HepG2 (cell line): ENCODE measurements around the gene CHST3. TPM values are rescaled to one million over a fixed set of nuclear protein-coding genes. Genes with fewer than 3 reads are reported as not detected.
A peak's percentile ranks its signal among the peaks of the same experiment; 100 is the strongest.

ENCODE experiments used
- CHCHD3 ChIP-seq: sonication (generic); formaldehyde crosslinking; IDR thresholded peaks from 2 replicates; pipeline ENCODE4 v1.8.0; 2022; ENCODE audit warnings: mild to moderate bottlenecking, missing genetic modification reagents, moderate library complexity
- DZIP1 ChIP-seq: sonication (generic); formaldehyde crosslinking; IDR thresholded peaks from 2 replicates; pipeline ENCODE4 v1.5.0; 2020; ENCODE audit warnings: mild to moderate bottlenecking, missing genetic modification reagents
- GMEB2 ChIP-seq: IDR thresholded peaks from 2 replicates; pipeline ENCODE4 v1.6.1; 2016; ENCODE audit warnings: missing biosample characterization, missing genetic modification reagents, low read depth
- KIAA2018 ChIP-seq: sonication (generic); formaldehyde crosslinking; IDR thresholded peaks from 2 replicates; pipeline ENCODE4 v1.5.0; 2020; ENCODE audit warnings: mild to moderate bottlenecking, missing genetic modification reagents, borderline replicate concordance
- MBD4 ChIP-seq: IDR thresholded peaks from 2 replicates; pipeline ENCODE4 v1.6.1; 2012; ENCODE audit warnings: low read length, inconsistent platforms, borderline replicate concordance
- MTA1 ChIP-seq: sonication (generic); formaldehyde crosslinking; IDR thresholded peaks from 2 replicates; pipeline ENCODE4 v1.4.0; 2020; ENCODE audit warnings: missing genetic modification reagents, mild to moderate bottlenecking, borderline replicate concordance
- NR3C1 ChIP-seq: sonication (generic); formaldehyde crosslinking; IDR thresholded peaks from 2 replicates; pipeline ENCODE4 v1.4.0; 2020; ENCODE audit warnings: missing genetic modification reagents
- PPARG ChIP-seq: conservative IDR thresholded peaks from 2 replicates; pipeline ENCODE4 v1.6.1; 2016; ENCODE audit warnings: missing biosample characterization, missing genetic modification reagents
- RARG ChIP-seq: sonication (generic); formaldehyde crosslinking; IDR thresholded peaks from 2 replicates; pipeline ENCODE4 v1.4.0; 2020; ENCODE audit warnings: low read depth, mild to moderate bottlenecking, missing genetic modification reagents
- TARDBP ChIP-seq: sonication (generic); formaldehyde crosslinking; IDR thresholded peaks from 2 replicates; pipeline ENCODE4 v1.8.0; 2022; ENCODE audit warnings: mild to moderate bottlenecking, missing genetic modification reagents
- TEF ChIP-seq: sonication (generic); formaldehyde crosslinking; IDR thresholded peaks from 2 replicates; pipeline ENCODE4 v1.5.0; 2020; ENCODE audit warnings: missing genetic modification reagents
- ZNF30 ChIP-seq: sonication (generic); formaldehyde crosslinking; IDR thresholded peaks from 2 replicates; pipeline ENCODE4 v1.5.0; 2020; ENCODE audit warnings: mild to moderate bottlenecking, missing genetic modification reagents
- ZNF549 ChIP-seq: sonication (generic); formaldehyde crosslinking; IDR thresholded peaks from 2 replicates; pipeline ENCODE4 v1.5.0; 2020; ENCODE audit warnings: missing genetic modification reagents
- ZNF766 ChIP-seq: sonication (generic); formaldehyde crosslinking; IDR thresholded peaks from 2 replicates; pipeline ENCODE4 v1.5.0; 2020; ENCODE audit warnings: missing genetic modification reagents, borderline replicate concordance
- ZNF83 ChIP-seq: sonication (generic); formaldehyde crosslinking; IDR thresholded peaks from 2 replicates; pipeline ENCODE4 v1.4.0; 2020; ENCODE audit warnings: missing genetic modification reagents, mild to moderate bottlenecking, borderline replicate concordance
- polyA plus RNA-seq, 8 experiments: library from polyadenylated mRNA; depleted of rRNA in 3 of 8; stranded (reverse) in 7 of 8; unstranded in 1 of 8; fragments of >200 nt; fragmentation: Illumina TruSeq in 4 of 8; extraction: Trizol in 4 of 8; gene quantifications; 2 replicates each; pipeline versions ENCODE4 v1.2.1 to v1.2.3, GENCODE V29; 2011 to 2016; ENCODE audit warnings: low read depth in 4 of 8, missing spikeins in 1 of 8, mixed read lengths in 1 of 8; ENCODE audit not compliant: insufficient read depth in 1 of 8
- total RNA-seq, 5 experiments: library from RNA; depleted of rRNA; stranded (reverse); fragments of >200 nt; fragmentation: Illumina TruSeq; extraction: Trizol; gene quantifications; 2 replicates each; pipeline ENCODE4 v1.2.3, GENCODE V29; 2016; ENCODE audit warnings: low read depth in 1 of 5
- TF ChIP-seq, protein P1 (sequence below): sonication (generic); formaldehyde crosslinking; IDR thresholded peaks from 2 replicates; pipeline ENCODE4 v1.4.0; 2020; ENCODE audit warnings: missing genetic modification reagents

The CHST3 gene
- total and polyA plus RNA-seq, 2 of the 13 experiments (the other 11 are each of a cell fraction or from before 2014, with no cell fraction given): 7.2 to 18.7 TPM

DNA sequence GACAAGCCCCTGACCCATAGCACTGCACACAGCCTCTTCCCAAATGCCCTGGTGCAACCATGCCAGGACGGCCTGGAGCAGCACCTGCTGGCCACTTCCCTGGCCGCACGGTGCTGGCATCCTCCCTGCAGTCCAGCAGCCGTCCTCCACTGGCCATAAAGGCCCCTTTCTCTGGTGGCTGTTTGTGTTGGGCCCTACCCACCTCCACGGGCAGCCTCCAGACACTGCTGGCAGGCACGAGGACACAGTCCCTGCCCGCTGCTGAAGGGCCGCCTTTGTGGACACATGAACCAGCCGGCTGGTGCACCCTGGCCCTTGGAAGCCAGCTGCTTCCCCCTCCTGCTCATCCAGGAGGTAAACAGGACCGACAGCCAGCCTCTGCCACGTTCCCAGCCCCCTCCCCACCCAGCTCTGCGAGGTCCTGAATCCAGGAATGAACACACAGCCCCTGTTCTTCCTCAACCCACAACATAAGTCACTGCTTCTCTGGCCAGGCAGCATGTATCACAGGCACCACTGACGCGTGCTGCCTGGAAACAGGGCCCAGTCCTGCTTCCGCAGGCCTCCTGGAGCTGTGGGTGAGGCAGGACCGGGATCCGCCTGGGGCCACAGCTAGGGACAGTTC, 80.3 kb downstream of the CHST3 start (continued):
- TF ChIP-seq ZNF549 (CRISPR knock-in tag): no peak
- TF ChIP-seq ZNF766 (CRISPR knock-in tag): no peak
- no peak for TF ChIP-seq NR3C1 (CRISPR knock-in tag)
- peak; percentile 61 for TF ChIP-seq DZIP1
- TF ChIP-seq, protein P1, sequence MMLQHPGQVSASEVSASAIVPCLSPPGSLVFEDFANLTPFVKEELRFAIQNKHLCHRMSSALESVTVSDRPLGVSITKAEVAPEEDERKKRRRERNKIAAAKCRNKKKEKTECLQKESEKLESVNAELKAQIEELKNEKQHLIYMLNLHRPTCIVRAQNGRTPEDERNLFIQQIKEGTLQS (CRISPR knock-in tag): no peak
- TF ChIP-seq RARG (CRISPR knock-in tag): no peak
- TF ChIP-seq ZNF30 (CRISPR knock-in tag): no peak
- TF ChIP-seq CHCHD3 (CRISPR knock-in tag): no peak
- TF ChIP-seq GMEB2 (CRISPR knock-in tag): no peak
- no peak for TF ChIP-seq TEF (CRISPR knock-in tag)
- TF ChIP-seq MBD4: no peak
- TF ChIP-seq TARDBP: no peak; the same call in 1 of the 2 replicates
- no peak for TF ChIP-seq PPARG
- peak; percentile 89 for TF ChIP-seq MTA1
- TF ChIP-seq KIAA2018: no peak
- no peak; the same call in 1 of the 2 replicates for TF ChIP-seq ZNF83 (CRISPR knock-in tag)
